Upper lobe of left lung (tissue), 6 donors: Measurements from ENCODE around the gene FZD2. TPM values are rescaled to one million over a fixed set of nuclear protein-coding genes. Genes with fewer than 3 reads are reported as not detected.

Experiments used
- ATAC-seq, 2 donors: fragments of 200-7000 bp; cut with Tn5 transposase; one replicate each; pipeline ENCODE4 v1.9.1; 2022; ENCODE audit warnings: mild to moderate bottlenecking in 2 of 2, moderate library complexity in 2 of 2; ENCODE audit not compliant: low FRiP score in 2 of 2
- DNase-seq, 2 donors: peaks; one replicate each; pipeline ENCODE4 v3.0.0-alpha.2; 2019 to 2020
- H3K27ac ChIP-seq, 4 donors: fragments of 200-600 bp; sonication (generic); one replicate each; pipeline ENCODE4 v1.5.1; 2016 to 2019
- H3K27me3 ChIP-seq, 4 donors: fragments of 200-600 bp; sonication (generic); one replicate each; pipeline ENCODE4 v1.5.1; 2017 to 2019
- H3K36me3 ChIP-seq, 4 donors: fragments of 200-600 bp; sonication (generic); one replicate each; pipeline ENCODE4 v1.5.1; 2016 to 2019
- H3K4me1 ChIP-seq, 4 donors: fragments of 200-600 bp; sonication (generic); one replicate each; pipeline ENCODE4 v1.5.1; 2018 to 2019
- H3K4me3 ChIP-seq, 4 donors: fragments of 200-600 bp; sonication (generic); one replicate each; pipeline ENCODE4 v1.5.1; 2017 to 2019; ENCODE audit warnings: mild to moderate bottlenecking in 2 of 4, moderate library complexity in 1 of 4
- H3K9me3 ChIP-seq, 4 donors: fragments of 200-600 bp; sonication (generic); one replicate each; pipeline ENCODE4 v1.5.1; 2018 to 2019
- CTCF ChIP-seq, 6 experiments: fragments of 450-650 bp in 4 of 6; fragments of 200-600 bp in 2 of 6; sonication (generic) in 2 of 6; IDR thresholded peaks; one replicate each; pipeline ENCODE4 v1.5.1; 2016 to 2019; ENCODE audit warnings: antibody characterized with exemption in 6 of 6
- EP300 ChIP-seq, 4 donors: sonication (generic); formaldehyde crosslinking; IDR thresholded peaks; one replicate each; pipeline ENCODE4 v1.5.1; 2017; ENCODE audit warnings: antibody characterized with exemption in 4 of 4, control low read depth in 2 of 4
- POLR2A ChIP-seq, 4 donors: fragments of 450-650 bp; IDR thresholded peaks; one replicate each; pipeline ENCODE4 v1.5.1; 2016 to 2017; ENCODE audit warnings: antibody characterized with exemption in 4 of 4, mild to moderate bottlenecking in 2 of 4
- POLR2AphosphoS5 ChIP-seq, 2 donors: sonication (generic); formaldehyde crosslinking; IDR thresholded peaks; one replicate each; pipeline ENCODE4 v1.5.1; 2017; ENCODE audit warnings: antibody characterized with exemption in 2 of 2
- WGBS, 2 donors: methylation state at CpG; one replicate each; pipeline ENCODE4 v1.1.5; 2017 to 2018; 5-methylcytosine and 5-hydroxymethylcytosine counted together
- total RNA-seq, 6 donors: library from RNA; depleted of rRNA in 4 of 6; stranded (reverse); fragments of >200 nt in 4 of 6; gene quantifications; one replicate each; pipeline versions ENCODE4 v1.1.0 to v1.2.1, GENCODE V29; 2016 to 2021
- donor health status: DM: no; HTN: no; CAD: no; lungs with moderate emphysema.
- donor health status: DM: no; HTN: yes; CAD: no; lungs with severe emphysema.

Gene FZD2
- total RNA-seq, 6 donors from 2014 or later = 4.2 to 12.9 (median 7.5) TPM

DNA sequence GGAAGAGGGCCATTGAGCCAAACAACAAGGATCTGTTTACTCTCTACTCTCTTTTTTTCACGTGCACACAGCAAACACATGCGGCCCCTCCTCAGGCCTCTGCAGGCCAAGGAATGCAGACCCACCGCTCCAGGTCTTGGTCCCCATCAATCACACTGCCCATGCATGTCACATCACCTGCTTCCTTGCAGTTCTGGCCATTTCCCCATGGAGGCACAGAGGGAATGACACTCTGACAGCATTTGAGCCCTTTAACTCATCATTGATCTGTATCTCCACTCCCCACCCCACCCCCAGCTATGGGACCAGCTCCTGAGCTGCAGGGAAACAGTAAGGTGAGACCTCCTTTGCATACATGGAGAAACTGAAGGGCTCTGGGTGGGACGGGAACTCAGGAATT lies 53.0 kb downstream of the FZD2 start:
- DNase-seq (no peak), ATAC-seq (no peak)
- H3K4me1 ChIP-seq = peaks cover 0 to 6% (median 2%) of the 10 kb centered on the region in 4 donors
- H3K27me3 ChIP-seq = no peaks in the 10 kb centered on the region
- 55 to 69% methylated on average over 4 of the region's 4 CpGs for WGBS, 2 donors
- no peaks in the 10 kb centered on the region for H3K9me3 ChIP-seq
- H3K27ac ChIP-seq = no peak overlapping the region
- no peak overlapping the region for H3K4me3 ChIP-seq
- no peak for TF ChIP-seq POLR2AphosphoS5 (IDR thresholded peaks at IDR 0.05)
- no peak for TF ChIP-seq POLR2A (IDR thresholded peaks at IDR 0.05)
- TF ChIP-seq CTCF (IDR thresholded peaks at IDR 0.05) = no peak
- TF ChIP-seq EP300 (IDR thresholded peaks at IDR 0.05) = no peak
- H3K36me3 ChIP-seq = no peaks in the 10 kb centered on the region

Other genes with a start within 250 kb of the FZD2 start
- 1 to 10 TPM in 2 of 6 donors, under 1 TPM in 1, not detected in 3; 0.13 to 2.6 (median 1.0) TPM for gene RUNDC3A, start 248.9 kb upstream of the FZD2 start, total RNA-seq
- gene SLC25A39, start 232.7 kb upstream of the FZD2 start, total RNA-seq = 100 to 1,000 TPM in 3 of 6 donors, 10 to 100 TPM in 3; 56.8 to 144 (median 98.6) TPM
- 1,000 to 10,000 TPM in 4 of 6 donors, 100 to 1,000 TPM in 2; 439 to 1,887 (median 1,220) TPM for gene GRN, start 212.2 kb upstream of the FZD2 start, total RNA-seq
- gene FAM171A2, start 193.6 kb upstream of the FZD2 start, total RNA-seq = 1 to 10 TPM in 2 of 6 donors, under 1 TPM in 3, not detected in 1; 0.61 to 4.6 (median 0.98) TPM
- 10 to 100 TPM in 3 of 6 donors, 1 to 10 TPM in 3; 3.0 to 18.1 (median 7.5) TPM for gene ITGA2B, start 167.8 kb upstream of the FZD2 start, total RNA-seq
- 10 to 100 TPM; 27.2 to 74.5 (median 44.1) TPM for gene GPATCH8, start 54.1 kb upstream of the FZD2 start, total RNA-seq
- gene MEIOC, start 99.0 kb downstream of the FZD2 start, total RNA-seq = under 1 TPM in 1 of 6 donors, not detected in 5; 0.17 TPM
- 10 to 100 TPM; 11.5 to 26.2 (median 17.0) TPM for gene CCDC43, start 132.3 kb downstream of the FZD2 start, total RNA-seq
- 1 to 10 TPM; 2.0 to 8.4 (median 4.5) TPM for gene DBF4B, start 151.2 kb downstream of the FZD2 start, total RNA-seq
- 1 to 10 TPM in 1 of 6 donors, under 1 TPM in 4, not detected in 1; 0.15 to 1.0 (median 0.20) TPM for gene ADAM11, start 201.5 kb downstream of the FZD2 start, total RNA-seq